Activated CD4-positive, CD25-positive, alpha-beta regulatory T cell (primary cell): ENCODE measurements around the gene ZC3H12C.
"Not testable (repeated sequence)": the region's sequence is repeated elsewhere in the genome, so short reads cannot be mapped to it uniquely, and the experiment has no call there.

ENCODE experiments used
- DNase-seq, 4 experiments: peaks; one replicate each; lab custom pipeline; 2025; lab: John Stamatoyannopoulos, UW

Gene ZC3H12C

DNA sequence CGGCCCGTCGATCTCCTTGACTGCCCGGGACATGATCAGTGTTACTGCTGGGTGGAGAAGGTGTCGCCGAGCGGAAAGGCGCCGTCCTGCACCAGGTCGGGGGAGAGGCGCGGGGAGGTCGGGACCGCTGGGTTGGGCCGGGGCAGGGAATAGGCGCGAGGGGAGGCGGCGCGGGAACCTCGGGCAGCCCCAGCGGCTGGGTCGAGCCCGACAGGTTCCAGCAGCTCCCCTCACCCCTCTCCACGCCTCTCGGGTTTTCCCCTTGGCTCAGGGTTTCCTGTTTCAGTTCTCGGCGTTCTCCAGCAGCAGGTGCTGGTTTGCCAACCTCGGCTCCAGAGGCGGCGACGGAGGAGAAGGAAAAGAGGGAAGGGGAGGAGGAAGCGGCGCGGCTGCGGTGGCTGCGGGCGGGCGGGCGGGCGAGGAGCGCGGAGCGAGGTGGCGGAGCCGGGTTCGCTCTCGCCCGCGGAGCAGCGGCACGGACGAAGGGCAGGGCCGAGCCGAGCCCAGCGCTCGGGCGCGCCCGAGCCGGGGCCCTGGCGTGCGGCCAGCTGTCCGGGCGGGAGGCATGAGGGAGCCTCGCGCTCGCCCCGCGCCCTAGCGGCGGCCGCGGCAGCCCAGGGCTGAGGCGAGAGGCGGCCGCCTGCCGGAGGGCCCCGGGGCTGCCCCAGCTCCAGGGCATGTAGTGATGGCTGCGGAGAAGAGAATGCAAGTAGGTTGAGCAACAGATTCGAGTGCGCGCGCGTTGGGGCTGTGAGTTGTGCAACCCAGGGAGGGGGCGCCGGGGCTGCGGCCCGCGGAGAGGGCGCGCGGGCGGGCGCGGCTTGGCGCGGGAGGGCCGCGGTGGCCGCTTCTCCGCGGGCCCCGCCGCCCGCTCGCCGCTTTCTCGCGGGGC is at the start of gene ZC3H12C:
Gene ZC3H12C, plus strand, starts transcription at position 878 of the 892 bp plus-strand sequence. CDS start 20 bp downstream, outside the sequence.
- peak in 2 of 4 experiments; percentile 11 to 21 for DNase-seq

- no peak for DNase-seq
These were observed 48.8 kb upstream of the ZC3H12C start for GRCh38 chr11:110044226-110044968.

- DNase-seq: no peak
These were observed 46.3 kb upstream of the ZC3H12C start for GRCh38 chr11:110046775-110047380.

DNA sequence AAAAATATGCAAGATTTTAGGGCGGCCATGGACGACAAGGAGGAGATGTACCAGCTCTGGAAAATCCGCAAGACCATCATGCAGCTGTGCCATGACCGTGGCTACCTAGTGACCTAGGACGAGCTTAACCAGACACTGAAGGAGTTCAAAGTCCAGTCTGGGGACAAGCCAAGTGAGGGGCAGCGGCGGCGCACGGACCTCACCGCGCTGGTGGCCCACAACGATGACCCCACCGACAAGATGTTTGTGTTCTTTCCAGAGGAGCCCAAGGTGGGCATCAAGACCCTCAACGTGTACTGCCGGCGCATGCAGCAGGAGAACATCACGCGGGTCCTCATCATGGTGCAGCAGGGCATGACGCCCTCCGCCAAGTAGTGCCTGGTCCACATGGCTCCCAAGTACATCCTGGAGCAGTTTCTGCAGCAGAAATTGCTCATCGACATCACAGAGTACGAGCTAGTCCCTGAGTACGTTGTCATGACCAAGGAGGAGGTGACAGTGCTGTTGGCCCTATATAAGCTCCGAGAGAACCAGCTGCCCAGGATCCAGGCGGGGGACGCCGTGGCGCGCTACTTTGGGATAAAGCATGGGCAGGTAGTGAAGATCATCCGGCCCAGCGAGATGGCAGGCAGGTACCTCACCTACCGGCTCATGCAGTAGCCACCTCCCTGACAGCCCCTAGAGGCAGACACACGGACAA is 43.5 kb upstream of the ZC3H12C start:
- no peak for DNase-seq

GRCh38 chr11:110050201-110050506 is 43.0 kb upstream of the ZC3H12C start:
- DNase-seq: no peak

DNA sequence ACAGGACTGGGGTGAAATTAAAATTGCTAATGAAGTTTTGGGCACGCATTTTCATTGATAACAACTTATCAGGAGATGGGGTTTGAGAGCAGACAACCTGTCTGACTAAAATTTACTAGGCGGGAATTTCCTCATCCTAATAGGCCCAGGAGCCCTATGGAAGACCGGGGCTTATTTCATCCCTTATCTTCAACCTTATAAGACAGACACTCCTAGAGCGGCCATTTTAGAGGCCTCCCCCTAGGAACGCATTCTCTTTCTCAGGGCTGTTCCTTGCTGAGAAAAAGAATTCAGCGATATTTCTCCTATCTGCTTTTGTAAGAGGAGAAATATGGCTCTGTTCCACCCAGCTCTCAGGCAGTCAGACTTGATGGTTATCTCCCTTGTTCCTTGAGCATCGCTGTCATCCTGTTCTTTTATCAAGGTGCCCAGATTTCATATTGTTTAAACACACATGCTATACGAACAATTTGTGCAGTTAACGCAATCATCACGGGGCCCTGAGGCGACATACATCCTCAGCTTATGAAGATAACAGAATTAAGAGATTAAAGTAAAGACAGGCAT is 39.3 kb upstream of the ZC3H12C start:
- no peak for DNase-seq

GRCh38 chr11:110056956-110057355 is 36.2 kb upstream of the ZC3H12C start:
- DNase-seq: no peak

- DNase-seq: no peak
These were observed 33.3 kb upstream of the ZC3H12C start for GRCh38 chr11:110059706-110060463.

GRCh38 chr11:110061296-110061695 is 31.9 kb upstream of the ZC3H12C start:
- no peak for DNase-seq

- no peak for DNase-seq
These were observed 30.9 kb upstream of the ZC3H12C start for GRCh38 chr11:110062247-110062646.

DNA sequence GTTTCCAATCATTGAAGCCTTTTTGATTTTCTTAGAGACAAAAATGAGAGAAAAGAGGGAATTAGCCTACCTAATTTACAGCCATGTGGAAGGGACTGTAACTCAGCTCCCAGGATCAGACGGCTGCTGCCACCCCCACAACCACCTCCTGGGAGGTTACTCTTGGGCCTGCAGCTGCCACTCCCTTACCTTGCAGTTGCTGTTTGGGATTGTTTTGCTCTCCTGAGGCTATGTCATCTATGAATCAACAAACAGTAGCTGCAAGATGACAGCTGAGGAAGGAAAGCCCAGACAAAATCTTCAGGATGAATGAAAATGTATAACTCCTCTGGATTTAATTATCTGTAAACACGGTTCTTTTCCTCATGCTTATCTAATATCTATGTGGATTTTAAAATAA is 28.0 kb upstream of the ZC3H12C start:
- DNase-seq: no peak

DNA sequence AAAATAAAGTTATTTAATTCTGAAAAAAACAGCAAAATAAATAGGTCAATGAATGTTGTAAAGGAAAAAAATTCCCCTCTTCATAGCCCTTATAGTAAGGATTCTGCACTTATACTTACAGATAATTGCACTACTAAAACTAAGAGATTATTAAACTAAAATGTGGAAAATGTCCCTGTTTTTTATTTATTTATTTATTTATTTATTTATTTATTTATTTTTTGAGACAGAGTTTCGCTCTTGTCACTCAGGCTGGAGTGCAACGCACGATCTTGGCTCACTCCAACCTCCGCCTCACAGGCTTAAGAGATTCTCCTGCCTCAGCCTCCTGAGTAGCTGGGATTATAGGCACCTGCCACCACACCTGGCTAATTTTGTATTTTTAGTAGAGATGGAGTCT is 25.2 kb upstream of the ZC3H12C start:
- DNase-seq: not testable (repeated sequence)

GRCh38 chr11:110069158-110069737 is 23.9 kb upstream of the ZC3H12C start:
- DNase-seq: no peak

DNA sequence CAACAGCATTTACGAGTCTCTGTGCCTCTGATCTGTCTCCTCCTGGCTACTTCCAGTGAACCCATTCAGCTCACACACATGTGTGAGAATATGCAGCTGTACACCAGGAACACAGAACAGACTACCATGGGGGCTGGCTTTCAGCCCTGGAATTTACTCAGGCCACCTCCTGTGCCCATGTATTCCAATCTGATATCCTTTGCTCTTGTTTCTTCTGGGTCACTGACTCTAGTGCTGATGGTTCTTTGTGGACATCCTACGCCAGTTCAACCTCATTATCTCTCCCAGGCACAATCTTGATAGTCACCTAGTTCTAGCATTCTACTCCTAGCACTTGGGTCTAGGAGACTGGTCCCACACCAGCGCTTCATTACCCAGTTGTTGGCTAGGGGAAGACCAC is 23.0 kb upstream of the ZC3H12C start:
- DNase-seq: no peak

DNA sequence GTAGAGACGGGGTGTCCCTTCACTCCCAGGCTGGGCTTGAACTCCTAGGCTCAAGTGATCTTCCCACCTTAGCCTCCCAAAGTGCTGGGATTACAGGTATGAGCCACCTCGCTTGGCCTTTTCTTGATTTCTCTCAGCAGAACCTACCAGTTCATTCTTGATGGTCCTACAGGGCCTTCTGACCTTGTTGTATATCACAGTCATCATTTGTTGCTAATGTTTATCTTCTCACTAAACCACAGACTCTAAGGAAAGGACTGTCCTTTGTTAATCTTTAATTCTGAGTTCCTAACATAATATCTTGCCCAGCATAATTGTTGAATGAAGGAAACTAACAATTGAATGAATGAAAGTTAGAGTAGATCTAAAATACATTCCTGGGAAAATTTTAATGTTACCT is 22.0 kb upstream of the ZC3H12C start:
- DNase-seq: no peak

GRCh38 chr11:110072930-110073329 is 20.3 kb upstream of the ZC3H12C start:
- DNase-seq: no peak

DNA sequence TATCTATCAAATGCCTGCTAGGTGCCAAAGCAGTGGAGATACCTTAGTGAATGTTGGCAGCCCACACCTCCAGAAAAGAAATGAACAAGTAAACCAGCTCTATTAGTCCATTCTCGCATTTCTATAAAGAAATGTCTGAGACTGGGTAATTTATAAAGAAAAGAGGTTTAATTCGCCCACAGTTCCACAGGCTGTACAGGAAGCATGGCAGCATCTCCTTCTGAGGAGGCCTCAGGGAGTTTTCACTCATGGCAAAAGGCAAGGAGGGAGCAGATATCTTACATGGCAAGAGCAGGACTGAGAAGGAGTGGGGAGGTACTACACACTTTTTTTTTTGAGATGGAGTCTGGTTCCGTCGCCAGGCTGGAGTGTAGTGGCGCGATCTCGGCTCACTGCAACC is 18.7 kb upstream of the ZC3H12C start:
- DNase-seq: no peak

DNA sequence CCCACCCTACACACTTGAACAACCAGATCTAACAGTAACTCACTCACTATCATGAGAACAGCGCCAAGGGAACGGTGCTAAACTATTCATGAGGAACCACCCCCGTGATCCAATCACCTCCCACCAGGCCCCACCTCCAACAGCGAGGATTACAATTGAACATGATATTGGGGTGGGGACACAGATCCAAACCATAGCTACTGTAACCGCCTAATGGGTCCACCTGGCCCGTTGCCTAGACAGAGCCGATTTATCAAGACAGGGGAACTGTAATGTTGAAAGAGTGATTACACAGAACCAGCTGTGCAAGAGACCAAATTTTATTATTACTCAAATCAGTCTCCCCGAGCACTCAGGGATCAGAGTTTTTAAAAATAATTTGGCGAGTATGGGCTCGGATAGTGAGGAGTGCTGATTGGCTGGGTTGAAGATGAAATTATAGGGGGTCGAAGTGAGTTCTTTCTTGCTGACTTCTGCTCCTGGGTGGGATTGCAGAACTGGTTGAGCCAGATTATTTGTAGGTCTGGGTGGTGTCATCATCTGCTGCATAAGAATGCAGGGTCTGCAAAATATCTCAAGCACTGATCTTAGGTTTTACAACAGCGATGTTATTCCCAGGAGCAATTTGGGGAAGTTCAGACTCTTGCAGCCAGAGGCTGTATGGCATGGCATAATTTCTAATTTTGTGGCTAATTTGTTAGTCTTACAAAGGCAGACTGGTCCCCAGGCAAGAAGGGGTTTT is 17.9 kb upstream of the ZC3H12C start:
- no peak for DNase-seq

- DNase-seq: no peak
These were observed 17.4 kb upstream of the ZC3H12C start for GRCh38 chr11:110075847-110076208.

- DNase-seq: no peak
These were observed 16.7 kb upstream of the ZC3H12C start for GRCh38 chr11:110076371-110076965.
